Germinal center (tissue), 1 donor: ENCODE results near the gene ARHGAP22.

Experiments
- DNase-seq: peaks from one replicate; pipeline ENCODE4 v3.0.0; 2012; ENCODE audit warnings: mixed read lengths, low spot score

Gene ARHGAP22

GRCh38 chr10:48511875-48512231 lies 93.0 kb downstream of the ARHGAP22 start:
- DNase-seq, result no peak

GRCh38 chr10:48511066-48511874 lies 93.6 kb downstream of the ARHGAP22 start:
- DNase-seq, result no peak

GRCh38 chr10:48509974-48510692 lies 94.7 kb downstream of the ARHGAP22 start:
- peak; percentile 19 for DNase-seq

- no peak for DNase-seq
Observed at GRCh38 chr10:48508791-48509772, 95.8 kb downstream of the ARHGAP22 start.

DNA sequence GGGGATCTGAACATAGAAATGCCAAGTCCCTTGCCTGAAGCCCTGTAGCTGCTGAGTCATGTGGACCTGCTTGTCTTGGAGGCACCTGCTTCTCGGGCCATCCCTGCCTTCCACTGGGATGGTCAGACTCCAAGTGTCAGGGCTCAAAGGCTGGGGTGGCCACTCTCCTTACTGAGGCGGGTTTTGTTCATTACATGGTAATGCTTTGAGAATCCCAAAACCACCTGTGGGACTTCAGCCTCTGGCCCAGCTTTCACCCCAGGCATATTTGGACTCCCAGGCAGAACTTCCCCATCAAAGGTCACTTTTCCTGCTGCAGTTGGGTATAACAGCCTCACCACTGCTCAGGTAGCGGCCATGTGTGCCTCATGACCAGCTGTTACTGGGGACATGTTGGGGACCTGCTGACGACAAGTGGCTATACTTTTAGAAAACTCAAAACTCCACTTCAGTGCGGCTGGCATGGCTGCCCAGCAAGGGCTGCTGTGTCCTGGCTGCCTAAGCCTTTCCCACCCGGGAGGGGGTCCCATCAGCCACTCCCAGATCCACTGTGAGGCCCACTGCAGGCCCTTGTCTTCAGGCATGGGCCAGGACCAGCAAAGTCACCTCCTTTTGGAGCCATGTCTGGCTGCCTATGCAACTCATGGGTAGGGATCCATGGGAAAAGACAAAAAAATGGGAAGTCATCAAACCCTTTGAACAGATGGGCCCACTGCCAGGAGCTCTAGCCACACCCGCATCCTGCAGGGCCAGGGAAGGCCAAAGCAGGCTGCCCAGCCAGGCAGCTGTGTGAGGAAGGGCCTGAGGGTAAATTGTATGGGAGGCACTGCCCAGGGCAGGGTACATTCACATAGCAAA lies 96.7 kb downstream of the ARHGAP22 start:
- no peak for DNase-seq

GRCh38 chr10:48507494-48507893 lies 97.4 kb downstream of the ARHGAP22 start:
- DNase-seq, result no peak

GRCh38 chr10:48506147-48506917 lies 98.5 kb downstream of the ARHGAP22 start:
- DNase-seq, result peak; percentile 40

GRCh38 chr10:48505394-48506112 lies 99.3 kb downstream of the ARHGAP22 start:
- DNase-seq, result no peak

- no peak for DNase-seq
Observed at GRCh38 chr10:48504141-48504885, 100.6 kb downstream of the ARHGAP22 start.

GRCh38 chr10:48503293-48503911 lies 101.5 kb downstream of the ARHGAP22 start:
- no peak for DNase-seq

DNA sequence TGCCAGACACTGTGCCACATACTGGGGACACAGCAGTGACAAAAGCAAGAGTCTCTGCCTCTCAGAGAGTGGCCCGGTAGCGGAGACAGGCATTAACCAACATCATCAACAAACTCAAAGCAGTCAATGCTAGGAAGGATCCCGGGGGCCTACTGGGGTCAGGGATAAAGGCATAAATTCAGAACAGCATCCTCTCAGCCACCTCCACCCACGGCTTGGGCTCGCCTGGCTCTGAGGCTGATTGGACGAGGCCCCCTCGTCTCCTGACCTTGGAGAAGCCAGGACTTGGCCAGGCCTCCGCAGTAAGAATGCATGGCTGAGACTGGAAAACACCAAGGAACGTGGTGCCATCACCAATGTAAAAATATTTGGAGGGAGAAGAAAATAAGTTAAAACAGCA lies 102.1 kb downstream of the ARHGAP22 start:
- DNase-seq, result no peak

- DNase-seq, result no peak
Observed at GRCh38 chr10:48501787-48502771, 102.8 kb downstream of the ARHGAP22 start.

- DNase-seq, result no peak
Observed at GRCh38 chr10:48501226-48501625, 103.6 kb downstream of the ARHGAP22 start.

- DNase-seq, result no peak
Observed at GRCh38 chr10:48500771-48501170, 104.1 kb downstream of the ARHGAP22 start.

- no peak for DNase-seq
Observed at GRCh38 chr10:48498940-48499510, 105.8 kb downstream of the ARHGAP22 start.

GRCh38 chr10:48497780-48498770 lies 106.8 kb downstream of the ARHGAP22 start:
- DNase-seq, result no peak
